ENCODE results near the gene TMEM200A. TPM values are rescaled to one million over a fixed set of nuclear protein-coding genes. Genes with fewer than 3 reads are reported as not detected.

The TMEM200A gene
- total RNA-seq, 1 experiment from 2014 or later = not detected

- intact Hi-C loops (cut with micrococcal nuclease; ENCODE audit: unreplicated experiment) = no loop called here
- no peak for DNase-seq
- Mint-ChIP-seq H3K4me1 (ENCODE audit: low read depth, unreplicated experiment) (no peaks in the 10 kb centered on the region), H3K9me3 (ENCODE audit: low read depth, unreplicated experiment) (no peaks in the 10 kb centered on the region), H3K36me3 (ENCODE audit: insufficient read depth, unreplicated experiment) (no peaks in the 10 kb centered on the region), H3K4me3 (ENCODE audit: low read depth, unreplicated experiment) (no peak overlapping the region), H3K27me3 (ENCODE audit: unreplicated experiment) (peaks cover 34% of the 10 kb centered on the region), H3K27ac (ENCODE audit: unreplicated experiment) (no peak overlapping the region)
- BruUV-seq (replicated peaks) = no TSS peak
- CTCF ChIA-PET = no interaction called here
- no peak for TF ChIP-seq CTCF (IDR thresholded peaks at IDR 0.05; ENCODE audit: unreplicated experiment)
These were observed 55.8 kb downstream of the TMEM200A start for GRCh38 chr6:130421585-130421984.

- Mint-ChIP-seq H3K4me3 (ENCODE audit: low read depth, unreplicated experiment) (no peak overlapping the region), H3K27me3 (ENCODE audit: unreplicated experiment) (peaks cover 35% of the 10 kb centered on the region), H3K4me1 (ENCODE audit: low read depth, unreplicated experiment) (no peaks in the 10 kb centered on the region), H3K9me3 (ENCODE audit: low read depth, unreplicated experiment) (no peaks in the 10 kb centered on the region), H3K36me3 (ENCODE audit: insufficient read depth, unreplicated experiment) (no peaks in the 10 kb centered on the region), H3K27ac (ENCODE audit: unreplicated experiment) (no peak overlapping the region)
- no peak for DNase-seq
- no TSS peak for BruUV-seq (replicated peaks)
- intact Hi-C loops (cut with micrococcal nuclease; ENCODE audit: unreplicated experiment) = no loop called here
- CTCF ChIA-PET = no interaction called here
- no peak for TF ChIP-seq CTCF (IDR thresholded peaks at IDR 0.05; ENCODE audit: unreplicated experiment)
These were observed 57.2 kb downstream of the TMEM200A start for GRCh38 chr6:130423044-130423443.

DNA sequence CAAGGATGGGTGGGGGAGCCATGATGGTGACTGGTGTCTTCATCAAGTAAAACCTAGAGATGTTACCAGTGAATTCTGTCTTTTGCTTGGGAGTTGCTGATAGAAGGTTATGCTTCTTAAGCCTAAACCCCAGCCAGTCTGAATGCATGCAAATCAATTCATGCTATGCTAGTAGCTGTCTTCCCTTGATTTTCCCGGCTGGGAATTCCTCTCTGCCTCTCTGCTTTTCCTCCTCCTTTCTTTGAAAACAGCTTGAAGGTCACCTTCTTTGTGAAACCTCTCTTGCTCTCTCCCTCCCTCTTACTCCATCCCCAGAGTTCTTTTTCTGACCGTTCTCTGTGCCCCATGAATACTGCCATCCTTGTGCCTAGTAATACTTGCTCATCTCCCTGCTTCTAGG, 58.9 kb downstream of the TMEM200A start:
- CTCF ChIA-PET = no interaction called here

GRCh38 chr6:130425537-130425936, 59.7 kb downstream of the TMEM200A start:
- no peak overlapping the region for H3K27ac Mint-ChIP-seq (ENCODE audit: unreplicated experiment)
- no peak for TF ChIP-seq CTCF (IDR thresholded peaks at IDR 0.05; ENCODE audit: unreplicated experiment)
- no peaks in the 10 kb centered on the region for H3K4me1 Mint-ChIP-seq (ENCODE audit: low read depth, unreplicated experiment)
- no peaks in the 10 kb centered on the region for H3K36me3 Mint-ChIP-seq (ENCODE audit: insufficient read depth, unreplicated experiment)
- H3K9me3 Mint-ChIP-seq (ENCODE audit: low read depth, unreplicated experiment) = no peaks in the 10 kb centered on the region
- no peak for DNase-seq
- no peak overlapping the region for H3K4me3 Mint-ChIP-seq (ENCODE audit: low read depth, unreplicated experiment)
- intact Hi-C loops (cut with micrococcal nuclease; ENCODE audit: unreplicated experiment) = no loop called here
- CTCF ChIA-PET = no interaction called here
- BruUV-seq (replicated peaks) = no TSS peak
- peaks cover 40% of the 10 kb centered on the region for H3K27me3 Mint-ChIP-seq (ENCODE audit: unreplicated experiment)

More for the DNA sequence above, 58.9 kb downstream of the TMEM200A start:
- H3K27me3 Mint-ChIP-seq (ENCODE audit: unreplicated experiment) = peaks cover 44% of the 10 kb centered on the region
- no peaks in the 10 kb centered on the region for H3K36me3 Mint-ChIP-seq (ENCODE audit: insufficient read depth, unreplicated experiment)
- TF ChIP-seq CTCF (IDR thresholded peaks at IDR 0.05; ENCODE audit: unreplicated experiment) = no peak
- H3K4me3 Mint-ChIP-seq (ENCODE audit: low read depth, unreplicated experiment) = no peak overlapping the region
- H3K4me1 Mint-ChIP-seq (ENCODE audit: low read depth, unreplicated experiment) = no peaks in the 10 kb centered on the region
- no peak for DNase-seq
- intact Hi-C loops (cut with micrococcal nuclease; ENCODE audit: unreplicated experiment) = no loop called here
- no peak overlapping the region for H3K27ac Mint-ChIP-seq (ENCODE audit: unreplicated experiment)
- BruUV-seq (replicated peaks) = no TSS peak
- no peaks in the 10 kb centered on the region for H3K9me3 Mint-ChIP-seq (ENCODE audit: low read depth, unreplicated experiment)

All from Calu3 (cell line).